ENCODE data around the gene TFCP2L1. TPM values are rescaled to one million over a fixed set of nuclear protein-coding genes. Genes with fewer than 3 reads are reported as not detected.
"Not testable (repeated sequence)": the region's sequence is repeated elsewhere in the genome, so short reads cannot be mapped to it uniquely, and the experiment has no call there.

The TFCP2L1 gene
- total RNA-seq, 1 donor from 2014 or later: 0.05 TPM

DNA sequence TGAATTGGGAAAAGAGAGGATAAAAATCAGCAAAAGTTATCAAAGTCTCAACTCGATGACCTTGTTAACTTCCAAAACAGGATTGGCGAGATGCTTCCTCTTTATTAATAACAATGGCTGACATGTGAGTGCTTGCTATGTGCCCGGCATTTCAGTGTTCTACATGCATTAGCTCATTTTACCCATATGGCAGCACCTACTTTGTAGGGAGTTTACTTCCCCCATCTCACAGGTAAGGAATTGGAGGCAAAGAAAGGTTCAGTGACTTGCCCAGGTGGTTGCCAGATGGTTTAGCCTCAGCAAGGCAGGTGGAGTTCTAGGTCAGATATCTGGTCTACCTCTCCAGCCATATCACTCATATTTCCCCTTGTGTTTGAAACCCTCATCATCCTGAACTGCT, 12.4 kb downstream of the TFCP2L1 start:
- DNase-seq (ENCODE audit: low read depth): no peak
- no peaks in the 10 kb centered on the region for H3K9me3 ChIP-seq (ENCODE audit: insufficient read depth, low read depth, low read length)
- H3K79me2 ChIP-seq (ENCODE audit: insufficient read depth, low read length): no peaks in the 10 kb centered on the region
- no peak overlapping the region for H3K27ac ChIP-seq (ENCODE audit: low read depth, low read length)
- H3K4me1 ChIP-seq (ENCODE audit: insufficient read depth, low read length): no peaks in the 10 kb centered on the region
- no peaks in the 10 kb centered on the region for H3K9me3 Mint-ChIP-seq (ENCODE audit: unreplicated experiment)
- TF ChIP-seq, protein P1, sequence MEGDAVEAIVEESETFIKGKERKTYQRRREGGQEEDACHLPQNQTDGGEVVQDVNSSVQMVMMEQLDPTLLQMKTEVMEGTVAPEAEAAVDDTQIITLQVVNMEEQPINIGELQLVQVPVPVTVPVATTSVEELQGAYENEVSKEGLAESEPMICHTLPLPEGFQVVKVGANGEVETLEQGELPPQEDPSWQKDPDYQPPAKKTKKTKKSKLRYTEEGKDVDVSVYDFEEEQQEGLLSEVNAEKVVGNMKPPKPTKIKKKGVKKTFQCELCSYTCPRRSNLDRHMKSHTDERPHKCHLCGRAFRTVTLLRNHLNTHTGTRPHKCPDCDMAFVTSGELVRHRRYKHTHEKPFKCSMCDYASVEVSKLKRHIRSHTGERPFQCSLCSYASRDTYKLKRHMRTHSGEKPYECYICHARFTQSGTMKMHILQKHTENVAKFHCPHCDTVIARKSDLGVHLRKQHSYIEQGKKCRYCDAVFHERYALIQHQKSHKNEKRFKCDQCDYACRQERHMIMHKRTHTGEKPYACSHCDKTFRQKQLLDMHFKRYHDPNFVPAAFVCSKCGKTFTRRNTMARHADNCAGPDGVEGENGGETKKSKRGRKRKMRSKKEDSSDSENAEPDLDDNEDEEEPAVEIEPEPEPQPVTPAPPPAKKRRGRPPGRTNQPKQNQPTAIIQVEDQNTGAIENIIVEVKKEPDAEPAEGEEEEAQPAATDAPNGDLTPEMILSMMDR (IDR thresholded peaks at IDR 0.05; ENCODE audit: insufficient read depth, low read depth, low read length): no peak
- no peak for TF ChIP-seq EZH2 (IDR thresholded peaks at IDR 0.05; ENCODE audit: insufficient read depth, low read length)
- no peak overlapping the region for H3K9ac ChIP-seq (ENCODE audit: low read length)
- no peaks in the 10 kb centered on the region for H3K36me3 ChIP-seq (ENCODE audit: insufficient read depth, low read length)
- H3K4me3 Mint-ChIP-seq (ENCODE audit: unreplicated experiment): no peak overlapping the region
- no peaks in the 10 kb centered on the region for H4K20me1 ChIP-seq (ENCODE audit: insufficient read depth, low read length)
- H3K27me3 Mint-ChIP-seq (ENCODE audit: low read depth, unreplicated experiment): peaks cover 17% of the 10 kb centered on the region
- H2AFZ ChIP-seq (ENCODE audit: low read depth, low read length): no peak overlapping the region
- H3K27me3 ChIP-seq (ENCODE audit: insufficient read depth, low read length): peaks cover 16% of the 10 kb centered on the region
- H3K4me3 ChIP-seq (ENCODE audit: insufficient read depth, low read depth, low read length): no peak overlapping the region
- FAIRE-seq: no peak
- no peaks in the 10 kb centered on the region for H3K4me1 Mint-ChIP-seq (ENCODE audit: low read depth, unreplicated experiment)
- H3K36me3 Mint-ChIP-seq (ENCODE audit: low read depth, unreplicated experiment): no peaks in the 10 kb centered on the region
- no peak overlapping the region for H3K4me2 ChIP-seq (ENCODE audit: low read length)
- no peak overlapping the region for H3K27ac Mint-ChIP-seq (ENCODE audit: unreplicated experiment)

DNA sequence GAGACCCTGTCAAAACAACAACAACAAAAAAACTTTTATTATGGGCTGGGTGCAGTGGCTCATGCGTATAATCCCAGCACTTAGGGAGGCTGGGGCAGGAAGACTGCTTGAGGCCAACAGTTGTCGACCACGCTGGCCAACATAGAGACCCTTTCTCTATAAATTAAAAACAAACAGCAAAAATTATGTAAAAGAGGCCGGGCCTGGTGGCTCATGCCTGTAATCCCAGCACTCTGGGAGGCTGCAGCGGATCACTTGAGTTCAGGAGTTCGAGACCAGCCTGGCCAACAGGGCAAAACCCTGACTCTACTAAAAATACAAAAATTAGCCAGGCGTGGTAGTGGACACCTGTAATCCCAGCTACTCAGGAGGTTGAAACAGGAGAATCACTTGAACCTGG, 15.6 kb downstream of the TFCP2L1 start:
- not testable (repeated sequence) for H3K36me3 ChIP-seq (ENCODE audit: insufficient read depth, low read length); H3K79me2 ChIP-seq (ENCODE audit: insufficient read depth, low read length); H3K9me3 Mint-ChIP-seq (ENCODE audit: unreplicated experiment); H3K9me3 ChIP-seq (ENCODE audit: insufficient read depth, low read depth, low read length); H4K20me1 ChIP-seq (ENCODE audit: insufficient read depth, low read length); FAIRE-seq; H3K36me3 Mint-ChIP-seq (ENCODE audit: low read depth, unreplicated experiment); H2AFZ ChIP-seq (ENCODE audit: low read depth, low read length); H3K4me1 Mint-ChIP-seq (ENCODE audit: low read depth, unreplicated experiment); H3K4me1 ChIP-seq (ENCODE audit: insufficient read depth, low read length); H3K9ac ChIP-seq (ENCODE audit: low read length); H3K27ac ChIP-seq (ENCODE audit: low read depth, low read length); H3K4me2 ChIP-seq (ENCODE audit: low read length); H3K27ac Mint-ChIP-seq (ENCODE audit: unreplicated experiment); DNase-seq (ENCODE audit: low read depth); H3K4me3 ChIP-seq (ENCODE audit: insufficient read depth, low read depth, low read length); H3K4me3 Mint-ChIP-seq (ENCODE audit: unreplicated experiment)
- H3K27me3 Mint-ChIP-seq (ENCODE audit: low read depth, unreplicated experiment): peaks cover 20% of the 10 kb centered on the region
- H3K27me3 ChIP-seq (ENCODE audit: insufficient read depth, low read length): peaks cover 16% of the 10 kb centered on the region

DNA sequence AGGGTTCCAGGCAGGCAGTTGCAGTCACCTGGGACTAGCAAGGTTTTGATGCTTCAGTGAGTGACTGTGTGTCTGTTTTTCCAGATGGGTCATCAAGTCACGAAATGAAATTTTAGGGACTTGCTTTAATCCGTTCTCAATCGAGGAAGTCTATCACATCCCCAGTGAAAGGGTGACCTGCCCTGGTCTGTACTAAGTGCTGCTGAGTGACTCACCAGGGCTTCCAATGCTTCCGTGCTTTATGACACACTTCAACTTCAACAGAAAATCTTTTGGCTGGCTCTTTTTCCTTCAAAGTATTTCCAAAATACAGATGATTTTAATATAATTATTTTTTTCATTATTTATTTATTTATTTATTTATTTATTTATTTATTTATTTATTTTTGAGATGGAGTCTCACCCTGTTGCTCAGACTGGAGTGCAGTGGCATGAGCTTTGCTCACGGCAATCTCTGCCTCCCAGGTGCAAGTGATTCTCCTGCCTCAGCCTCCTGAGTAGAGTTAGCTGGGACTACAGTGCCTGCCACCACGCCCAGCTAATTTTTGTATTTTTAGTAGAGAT, 18.4 kb downstream of the TFCP2L1 start:
- H3K27me3 Mint-ChIP-seq (ENCODE audit: low read depth, unreplicated experiment): peaks cover 3% of the 10 kb centered on the region
- H3K4me1 ChIP-seq (ENCODE audit: insufficient read depth, low read length): no peaks in the 10 kb centered on the region
- H3K4me3 ChIP-seq (ENCODE audit: insufficient read depth, low read depth, low read length): no peak overlapping the region
- H3K79me2 ChIP-seq (ENCODE audit: insufficient read depth, low read length): no peaks in the 10 kb centered on the region
- FAIRE-seq: no peak
- no peaks in the 10 kb centered on the region for H3K9me3 Mint-ChIP-seq (ENCODE audit: unreplicated experiment)
- H3K27ac Mint-ChIP-seq (ENCODE audit: unreplicated experiment): no peak overlapping the region
- H3K36me3 ChIP-seq (ENCODE audit: insufficient read depth, low read length): no peaks in the 10 kb centered on the region
- H2AFZ ChIP-seq (ENCODE audit: low read depth, low read length): no peak overlapping the region
- TF ChIP-seq, protein P1 (IDR thresholded peaks at IDR 0.05; ENCODE audit: insufficient read depth, low read depth, low read length): no peak
- no peak for TF ChIP-seq EZH2 (IDR thresholded peaks at IDR 0.05; ENCODE audit: insufficient read depth, low read length)
- H3K9me3 ChIP-seq (ENCODE audit: insufficient read depth, low read depth, low read length): no peaks in the 10 kb centered on the region
- no peaks in the 10 kb centered on the region for H3K4me1 Mint-ChIP-seq (ENCODE audit: low read depth, unreplicated experiment)
- no peak overlapping the region for H3K4me2 ChIP-seq (ENCODE audit: low read length)
- peaks cover 3% of the 10 kb centered on the region for H3K27me3 ChIP-seq (ENCODE audit: insufficient read depth, low read length)
- H3K27ac ChIP-seq (ENCODE audit: low read depth, low read length): no peak overlapping the region
- no peaks in the 10 kb centered on the region for H3K36me3 Mint-ChIP-seq (ENCODE audit: low read depth, unreplicated experiment)
- H3K4me3 Mint-ChIP-seq (ENCODE audit: unreplicated experiment): no peak overlapping the region
- no peak for DNase-seq (ENCODE audit: low read depth)
- H3K9ac ChIP-seq (ENCODE audit: low read length): no peak overlapping the region
- H4K20me1 ChIP-seq (ENCODE audit: insufficient read depth, low read length): no peaks in the 10 kb centered on the region
